Activated T-cell treated with anti-CD3 and anti-CD28 coated beads for 1 hour (primary cell): ENCODE measurements around the gene SLC3A2.

Source experiments
- DNase-seq: peaks from one replicate; pipeline ENCODE4 v3.0.0-alpha.2; 2020; ENCODE audit warnings: low read depth

Gene SLC3A2

DNA sequence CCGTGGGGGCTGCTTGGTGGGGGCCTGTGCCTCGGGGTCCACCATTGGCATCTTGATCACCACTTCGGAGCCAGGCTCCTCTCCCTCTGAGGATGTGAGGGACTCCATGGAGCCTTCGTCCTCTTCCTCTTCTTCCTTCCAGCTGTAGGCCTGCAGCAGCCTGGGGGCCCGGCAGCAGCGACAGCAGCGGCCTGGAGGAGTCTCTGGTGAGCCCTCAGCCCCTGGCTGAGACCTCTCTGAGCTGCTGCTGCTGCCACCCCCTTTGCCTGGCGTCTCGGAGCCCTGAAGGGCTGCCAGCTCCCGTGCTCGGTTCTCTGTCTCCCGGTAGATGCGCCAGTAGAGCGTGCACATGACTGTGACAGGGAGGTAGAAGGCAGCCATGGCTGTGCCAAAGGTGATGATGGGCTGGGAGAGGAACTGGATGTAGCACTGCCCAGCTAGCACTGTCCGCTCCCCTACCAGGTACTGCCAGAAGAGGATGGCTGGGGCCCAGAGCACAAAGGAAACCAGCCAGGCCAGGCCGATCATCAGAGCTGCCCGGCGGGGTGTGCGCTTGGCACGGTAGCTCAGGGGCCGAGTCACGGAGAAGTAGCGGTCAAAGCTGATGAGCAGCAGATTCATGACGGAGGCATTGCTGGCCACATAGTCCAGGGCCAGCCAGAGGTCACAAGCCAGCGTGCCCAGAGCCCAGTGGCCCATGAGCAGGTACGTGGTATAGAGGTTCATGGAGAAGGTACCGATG, 29.6 kb downstream of the SLC3A2 start:
- no peak for DNase-seq

DNA sequence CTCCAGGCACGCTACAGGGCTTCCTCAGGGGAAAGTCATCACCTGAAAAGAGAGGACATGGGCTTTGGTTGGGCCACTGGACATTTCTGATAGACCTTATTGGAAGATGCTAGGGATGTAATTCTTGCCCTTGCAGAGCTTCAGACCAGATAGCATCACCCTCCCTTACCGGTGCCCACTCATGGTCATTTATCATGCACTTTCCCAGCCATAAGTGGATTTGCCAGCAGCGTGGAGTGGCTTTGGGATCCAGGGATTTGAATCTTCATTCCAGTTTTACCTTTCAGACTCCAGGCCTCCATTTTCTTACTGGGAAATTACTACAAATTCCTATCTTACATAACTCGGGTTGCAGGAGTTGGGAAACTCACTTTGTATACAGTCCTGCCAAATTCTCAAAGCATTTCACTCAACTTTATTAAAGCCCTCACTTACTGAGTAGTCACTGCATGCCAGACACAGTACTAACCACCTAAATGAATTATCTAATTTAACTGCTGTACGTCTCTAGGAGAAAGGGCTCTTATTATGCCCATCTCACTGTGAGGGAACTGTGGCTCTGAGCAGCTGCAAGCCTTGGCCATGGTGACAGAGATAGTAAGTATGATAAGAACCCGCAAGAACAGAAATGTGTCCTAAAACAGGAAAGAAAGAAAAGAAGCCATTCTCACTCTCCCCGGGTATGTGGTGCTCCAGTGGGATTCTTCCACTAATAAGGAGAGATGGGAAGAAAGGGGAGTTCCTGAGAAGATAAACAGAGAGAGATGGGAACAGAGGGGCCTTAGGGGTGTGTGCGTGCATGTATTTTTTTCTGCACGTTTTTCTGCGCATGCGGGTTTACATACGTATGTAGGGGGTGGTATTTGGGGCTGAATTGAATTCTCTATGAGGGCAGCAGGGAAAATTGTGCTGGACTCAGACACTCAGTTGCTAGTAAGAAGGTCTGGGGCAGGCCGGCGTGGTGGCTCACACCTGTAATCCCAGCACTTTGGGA, 30.7 kb downstream of the SLC3A2 start:
- DNase-seq = no peak

DNA sequence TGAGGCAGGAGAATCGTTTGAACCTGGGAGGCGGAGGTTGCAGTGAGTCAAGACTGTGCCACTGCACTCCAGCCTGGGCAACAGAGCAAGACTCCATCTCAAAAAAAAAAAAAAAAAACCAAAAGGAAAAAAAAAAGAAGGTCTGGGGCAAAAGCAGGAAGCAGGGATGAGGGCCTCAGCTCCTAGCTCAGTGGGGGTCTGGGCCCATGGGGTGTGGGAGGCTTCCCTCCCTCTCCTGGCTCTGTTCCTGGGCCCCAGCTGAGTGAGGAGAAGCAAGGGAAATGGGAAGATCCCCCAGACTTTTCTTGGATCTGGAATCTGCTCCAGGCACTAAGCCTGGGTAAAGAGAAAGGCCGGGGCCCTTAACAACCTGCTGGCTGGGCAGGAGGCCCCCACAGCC, 31.6 kb downstream of the SLC3A2 start:
- no peak for DNase-seq

DNA sequence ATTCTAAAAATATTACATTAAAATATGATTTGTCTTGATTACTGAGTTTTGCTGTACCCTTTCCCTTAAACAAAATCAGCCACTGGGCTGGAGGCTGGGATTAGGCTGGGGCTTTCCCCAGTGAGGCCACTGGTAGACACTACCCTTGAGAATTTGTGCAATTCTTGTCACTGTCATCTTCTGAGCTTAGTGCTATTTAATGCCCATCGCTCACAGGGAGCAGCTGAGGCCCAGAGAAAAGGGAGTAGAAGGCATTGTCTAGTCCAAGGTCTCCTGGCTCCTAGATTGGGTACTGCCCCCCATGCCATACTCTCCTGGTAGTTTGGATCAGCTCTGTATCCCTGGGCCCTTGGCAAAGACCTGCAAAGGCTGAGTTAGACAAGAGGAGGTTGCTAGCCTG, 33.7 kb downstream of the SLC3A2 start:
- DNase-seq = no peak

DNA sequence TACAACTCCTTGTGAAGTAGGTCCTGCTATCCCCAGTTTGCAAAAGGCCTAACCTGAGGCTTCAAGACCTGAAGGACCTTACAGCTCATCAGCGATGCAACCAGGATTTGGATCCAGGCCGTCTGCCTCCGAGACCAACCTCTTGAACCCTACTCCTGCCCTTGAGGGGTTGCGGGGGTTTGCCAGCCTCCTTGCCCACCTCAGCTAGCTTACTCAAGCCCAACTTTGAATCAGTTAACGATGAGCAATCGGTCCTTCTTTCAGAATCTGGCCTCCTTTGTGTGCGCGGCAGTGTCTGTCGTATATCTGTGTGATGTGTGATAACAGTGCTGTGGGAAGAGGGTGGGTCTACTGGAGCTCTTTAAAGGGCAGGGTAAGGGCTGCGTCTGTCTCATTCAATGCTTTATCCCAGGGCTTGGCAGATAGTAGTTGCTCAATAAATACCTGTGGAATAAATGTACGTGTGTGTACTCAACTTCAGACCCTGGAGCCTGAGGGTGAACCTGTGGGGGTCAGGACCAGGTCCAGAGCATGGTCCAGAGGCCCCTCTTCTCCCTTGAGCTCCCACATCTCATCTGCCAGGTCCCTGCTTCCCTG, 37.3 kb downstream of the SLC3A2 start:
- no peak for DNase-seq

DNA sequence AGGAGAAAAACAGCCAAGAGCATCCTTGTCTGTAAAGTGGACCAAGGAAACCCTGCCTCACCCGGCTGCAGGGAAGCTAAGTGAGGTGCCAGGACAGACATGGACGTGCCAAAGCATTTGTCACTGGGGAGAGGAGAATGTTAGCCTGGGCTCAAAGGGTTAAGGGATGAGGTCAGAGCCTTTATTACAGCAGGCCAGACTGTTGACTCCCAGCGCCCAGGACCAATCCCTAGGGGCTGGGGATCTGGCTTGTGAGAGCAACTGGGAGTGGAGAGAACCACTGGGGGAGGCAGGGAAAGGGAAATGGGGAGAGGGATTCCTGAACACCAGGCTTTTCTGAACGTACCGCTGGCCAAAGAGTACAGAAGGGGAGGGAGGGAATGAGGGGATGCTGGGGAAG, 37.8 kb downstream of the SLC3A2 start:
- DNase-seq = no peak

DNA sequence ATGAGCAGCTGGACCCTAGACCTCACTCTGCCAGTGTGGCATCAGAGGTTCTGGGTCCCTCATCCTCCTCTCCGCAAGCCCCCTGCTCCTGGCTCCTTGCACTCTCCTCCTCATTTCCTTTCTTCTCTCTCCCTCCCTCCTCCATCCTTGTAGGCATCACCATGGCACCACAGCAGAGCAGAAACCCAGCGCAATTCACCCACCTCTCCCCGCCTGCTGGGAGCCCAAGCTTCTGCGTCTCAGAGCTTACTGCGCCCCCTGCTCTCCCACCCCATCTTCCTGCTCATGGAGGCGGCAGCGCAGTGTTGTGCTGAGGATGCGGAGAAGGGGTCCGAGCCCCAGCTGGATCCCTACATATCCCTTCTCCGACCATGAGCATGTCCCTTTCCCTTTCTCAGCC, 38.8 kb downstream of the SLC3A2 start:
- no peak for DNase-seq

DNA sequence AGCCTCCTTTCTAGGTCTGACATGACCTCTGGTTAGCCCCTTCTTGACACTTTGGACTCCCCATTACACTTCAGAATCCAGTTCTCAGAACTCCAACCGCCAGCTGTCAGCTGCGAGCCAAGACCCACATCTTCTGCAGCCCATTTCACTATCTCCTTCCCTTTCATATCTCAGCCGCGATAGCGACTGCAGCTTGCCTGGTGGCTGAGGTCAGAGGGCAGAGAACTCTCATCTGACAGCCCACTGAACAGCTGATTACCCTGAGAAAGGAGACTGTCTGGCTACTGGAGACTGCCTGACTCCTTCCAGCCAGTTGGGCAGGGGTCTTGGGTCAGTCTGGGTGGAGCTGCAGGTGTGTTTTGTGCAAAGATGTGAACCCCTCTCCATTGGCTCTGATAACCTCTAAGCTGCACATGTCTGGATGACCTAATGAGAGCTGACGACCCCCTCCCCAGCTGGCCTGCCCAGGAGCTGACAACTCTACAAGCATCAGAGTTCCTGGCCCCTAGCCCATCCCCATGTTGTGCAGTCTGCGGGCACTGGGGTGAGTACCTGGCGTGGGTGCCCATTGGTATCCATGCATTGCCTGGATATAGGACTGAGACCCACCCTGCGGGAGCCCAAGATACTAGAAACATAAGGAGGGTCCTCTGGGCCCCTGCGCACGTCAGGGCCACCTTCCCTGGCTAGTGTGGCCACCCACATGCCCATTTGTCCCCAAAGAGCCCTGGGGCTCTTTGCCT, 39.4 kb downstream of the SLC3A2 start:
- DNase-seq = no peak

DNA sequence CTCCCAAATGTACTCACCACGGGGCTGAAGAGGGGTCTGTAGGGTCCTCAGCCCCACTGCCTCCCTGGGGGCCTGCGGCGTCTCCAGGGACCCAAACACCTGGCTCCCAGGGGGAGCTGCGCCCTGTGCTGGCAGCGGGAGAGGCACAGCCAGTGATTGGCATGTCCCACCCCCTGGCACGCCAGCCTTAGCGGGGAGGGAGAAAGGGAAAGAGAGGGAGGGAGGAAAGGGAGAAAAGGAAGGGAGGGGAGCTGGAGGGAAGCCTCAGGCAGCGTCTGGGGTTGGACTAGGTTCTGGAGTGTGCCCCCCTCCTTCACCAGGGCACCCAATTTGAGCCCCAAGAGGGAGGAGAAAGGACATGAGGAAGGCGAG, 40.5 kb downstream of the SLC3A2 start, which contains the start of gene CHRM1:
Gene CHRM1 (minus strand): TSS at position 163 of the 372 bp plus-strand sequence. CDS start 10,263 bp downstream, outside the sequence.
- no peak for DNase-seq

DNA sequence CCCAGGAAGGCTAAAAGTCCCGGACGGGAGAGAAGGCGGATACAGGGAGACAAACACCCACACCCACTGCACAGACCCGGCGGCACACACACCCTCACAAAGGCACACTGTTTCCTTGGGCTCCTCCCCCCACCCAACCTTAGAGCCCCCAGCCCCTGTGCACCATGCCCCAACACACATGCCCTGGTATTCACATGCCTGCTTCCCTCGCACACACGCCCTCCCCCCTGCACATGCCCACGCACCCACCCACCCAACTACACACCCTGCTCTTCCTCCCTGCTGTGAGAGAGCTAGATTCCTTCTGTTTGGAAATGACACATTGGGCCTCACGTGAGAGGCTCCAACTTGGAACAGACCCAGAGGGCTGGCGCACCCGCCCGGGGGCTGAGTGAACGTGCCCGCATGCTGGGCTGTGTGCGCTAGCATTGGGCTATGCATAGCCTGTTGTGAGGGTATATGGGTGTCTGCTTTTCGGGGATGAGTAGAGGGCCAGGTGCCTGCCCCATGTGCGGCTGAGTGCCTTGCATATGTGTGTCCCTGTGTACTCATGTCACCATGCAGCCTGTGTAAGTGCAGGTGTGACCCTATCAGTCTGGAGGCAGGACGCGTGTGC, 41.0 kb downstream of the SLC3A2 start:
- no peak for DNase-seq

DNA sequence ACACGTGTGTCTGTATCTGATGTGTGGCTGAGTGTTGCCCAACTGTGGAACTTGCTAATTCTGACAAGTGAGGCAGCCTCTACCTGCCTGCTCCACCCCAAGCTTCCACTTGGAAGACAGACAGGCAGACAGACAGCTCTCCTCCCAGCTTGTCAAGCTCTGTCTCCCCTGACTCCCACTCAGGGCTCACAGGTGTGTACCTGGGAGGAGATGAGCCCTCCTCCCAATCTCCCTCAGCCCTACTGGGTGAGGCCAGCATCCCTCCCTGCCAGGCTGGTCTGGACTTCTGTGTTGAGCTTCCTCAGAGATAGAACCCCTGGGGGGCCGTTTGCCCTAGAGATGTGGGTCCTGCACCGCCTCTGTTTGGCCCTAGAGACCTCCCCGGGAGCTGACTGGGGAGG, 41.5 kb downstream of the SLC3A2 start:
- no peak for DNase-seq

DNA sequence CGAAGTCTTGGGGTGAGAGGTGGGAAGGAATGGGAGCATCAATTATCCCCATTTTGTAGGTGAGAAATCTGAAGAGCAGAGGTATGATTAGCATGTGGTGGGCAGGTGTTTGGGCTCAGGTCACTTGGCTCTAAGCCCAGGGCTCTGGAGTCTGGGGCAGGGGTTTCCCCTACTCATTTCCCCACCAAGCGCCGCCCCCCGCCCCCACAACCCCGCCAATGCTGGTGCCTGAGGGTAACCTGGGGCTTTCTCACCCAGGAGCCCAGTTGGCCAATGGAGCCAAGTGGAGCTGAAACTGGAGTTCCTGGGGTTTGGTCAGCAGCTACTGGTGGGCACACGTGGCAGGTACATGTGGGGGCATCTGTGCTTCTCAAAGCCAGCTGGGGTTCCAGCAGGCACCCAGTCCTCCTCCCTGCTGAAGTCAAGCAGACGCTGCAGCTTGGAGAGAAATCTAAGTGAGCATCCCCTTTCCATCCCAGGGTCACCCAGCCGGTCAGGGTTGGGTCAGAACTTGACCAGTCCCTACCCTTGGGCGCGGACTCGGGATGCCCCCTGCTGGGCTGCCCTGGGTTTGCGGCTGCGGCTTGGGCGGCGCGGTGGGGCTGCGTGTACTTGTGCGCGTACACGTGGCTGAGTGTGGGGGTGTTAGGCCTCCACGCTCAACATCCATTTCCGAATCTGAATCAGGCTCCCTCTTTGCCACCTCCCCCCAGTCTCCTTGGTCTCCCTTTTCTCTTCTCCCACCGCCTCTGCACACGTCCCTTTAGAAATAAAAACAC, 42.1 kb downstream of the SLC3A2 start:
- DNase-seq = no peak

DNA sequence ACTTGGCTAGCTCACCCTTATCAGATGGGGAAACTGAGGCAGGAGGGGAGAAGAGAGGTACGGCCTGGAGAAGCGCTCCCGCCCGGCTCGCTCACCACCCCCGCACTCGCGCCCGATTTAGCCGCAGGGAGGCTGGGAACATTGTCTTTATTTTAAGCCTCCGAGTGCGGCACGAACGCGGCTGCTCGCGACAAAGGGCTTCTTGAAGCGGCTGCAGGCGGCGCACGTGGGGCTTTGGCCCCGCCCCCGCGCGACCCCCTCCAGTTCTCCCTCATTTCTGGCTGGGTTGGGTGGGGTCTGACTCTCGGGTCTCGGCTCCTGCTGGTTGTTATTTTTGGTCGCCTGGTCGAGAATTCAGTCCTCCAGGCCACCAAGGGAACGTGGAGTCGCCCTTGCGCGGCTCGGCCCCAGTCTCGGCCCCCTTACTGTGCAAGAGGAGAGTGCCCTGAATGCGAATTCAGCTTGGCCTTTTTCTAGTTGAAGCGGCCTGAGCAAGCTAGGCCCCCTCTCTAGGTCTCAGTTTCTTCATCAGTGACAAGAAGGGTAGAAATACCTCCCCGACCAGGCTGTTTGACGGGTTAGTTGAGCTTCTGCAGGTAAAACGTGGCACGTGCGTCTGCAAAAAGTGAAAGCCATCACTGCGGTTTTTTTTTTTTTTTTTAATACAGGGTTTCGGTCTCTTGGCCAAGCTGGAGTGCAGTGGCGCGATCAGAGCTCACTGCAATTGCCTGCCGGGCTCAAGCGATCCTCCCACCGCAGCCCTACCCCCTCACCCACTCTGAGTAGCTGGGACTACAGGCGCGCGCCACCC, 43.1 kb downstream of the SLC3A2 start:
- no peak for DNase-seq

DNA sequence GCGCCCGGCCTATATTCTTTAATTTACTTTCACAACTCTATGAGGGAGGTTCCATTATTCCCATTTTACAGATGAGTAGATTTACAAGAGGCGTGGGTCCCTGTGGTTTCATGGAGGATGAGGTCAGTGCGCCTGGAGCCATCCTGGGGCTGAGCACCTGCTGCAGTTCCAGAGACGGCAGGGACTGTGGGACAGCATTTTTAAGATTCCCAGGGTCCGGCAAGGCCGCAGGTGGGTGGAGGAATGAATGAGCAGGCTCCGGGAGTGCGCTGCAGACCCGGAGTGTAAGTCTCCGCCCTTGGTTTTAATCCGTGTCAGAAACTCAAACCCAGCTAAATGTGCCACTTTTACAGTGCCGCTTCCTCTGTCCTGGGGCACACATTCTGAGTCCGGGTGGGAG, 44.6 kb downstream of the SLC3A2 start:
- no peak for DNase-seq

DNA sequence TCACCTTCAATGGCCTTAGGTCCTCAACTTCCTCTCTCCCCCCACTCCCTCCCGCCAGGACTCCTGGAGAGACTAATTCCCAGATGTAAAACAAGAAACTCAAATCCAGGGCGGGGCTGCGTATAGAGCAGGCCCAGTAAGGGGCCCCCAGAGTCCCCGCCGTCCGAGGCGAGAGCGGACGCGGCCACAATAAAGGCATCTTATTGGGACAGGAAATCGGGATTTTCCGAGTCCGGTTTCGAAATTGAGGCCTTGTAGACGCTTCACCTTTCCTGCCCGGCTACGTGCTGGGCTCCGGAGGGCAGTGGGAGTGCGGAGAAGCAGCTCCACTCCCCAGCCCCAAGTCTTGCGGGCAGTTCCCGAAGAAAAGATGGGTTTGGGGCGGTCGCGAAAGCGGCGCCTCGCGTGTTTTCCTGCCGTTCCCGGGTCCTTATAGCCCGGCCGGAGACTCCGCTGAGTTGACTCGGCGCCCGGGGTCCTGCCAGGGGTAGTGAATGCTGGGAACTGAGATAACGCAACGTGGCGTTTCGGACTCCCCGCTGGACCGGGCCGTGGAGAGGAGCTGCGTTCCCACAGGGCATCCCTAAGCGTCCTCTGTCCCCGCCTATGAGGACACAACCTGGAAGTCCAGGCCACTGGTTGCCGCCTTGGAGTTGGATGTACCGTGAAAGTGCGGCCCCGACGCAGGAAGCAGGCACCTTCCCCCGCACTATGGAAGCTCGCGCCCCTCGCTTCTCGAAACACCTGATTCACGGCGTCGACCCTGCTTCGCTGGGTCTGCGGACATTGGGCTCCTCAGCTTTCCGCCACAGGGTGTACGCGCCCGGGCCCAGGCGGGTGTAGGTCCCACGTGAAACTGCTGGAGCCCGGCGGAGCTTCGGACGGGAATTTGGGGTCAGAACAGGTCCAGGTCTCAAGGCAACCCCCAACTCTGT, 45.3 kb downstream of the SLC3A2 start:
- no peak for DNase-seq

DNA sequence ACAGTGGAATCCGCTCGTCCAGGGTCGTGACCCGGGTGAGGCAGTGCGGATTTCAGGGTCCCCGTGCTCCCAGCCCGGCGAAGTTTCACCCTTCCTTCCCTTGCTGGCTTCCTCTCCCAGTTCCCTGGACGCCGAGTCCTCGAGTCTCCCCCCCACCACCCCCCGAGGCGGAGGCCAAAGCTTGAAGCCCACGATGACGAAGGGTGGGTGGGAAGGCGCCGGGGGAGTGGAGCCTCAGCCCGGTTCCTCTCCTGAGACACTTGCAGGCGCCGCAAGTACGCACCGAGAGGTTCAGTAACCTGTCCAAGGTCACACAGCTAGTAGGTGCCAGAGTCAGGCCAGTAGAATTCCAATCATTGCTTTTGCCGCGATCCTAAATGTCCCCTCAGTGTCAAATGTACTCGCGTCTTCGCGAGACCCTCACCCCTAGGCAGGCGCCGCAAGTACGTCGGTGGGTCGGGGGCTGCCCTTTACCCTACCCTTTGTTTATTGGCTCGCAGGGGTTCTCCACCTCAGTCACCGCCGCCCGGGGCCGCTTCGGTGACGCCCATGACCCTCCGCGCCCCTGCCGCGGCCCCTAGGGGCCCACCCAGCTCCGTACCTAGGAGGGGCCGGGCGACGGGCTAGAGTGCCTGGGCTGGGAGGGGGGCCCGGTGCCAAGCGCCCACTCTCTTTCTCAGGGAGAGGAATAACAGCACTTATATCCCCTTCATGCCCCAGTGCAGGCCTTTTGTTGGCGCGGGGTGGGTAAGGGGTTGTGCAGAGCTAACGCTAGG, 46.2 kb downstream of the SLC3A2 start:
- no peak for DNase-seq

DNA sequence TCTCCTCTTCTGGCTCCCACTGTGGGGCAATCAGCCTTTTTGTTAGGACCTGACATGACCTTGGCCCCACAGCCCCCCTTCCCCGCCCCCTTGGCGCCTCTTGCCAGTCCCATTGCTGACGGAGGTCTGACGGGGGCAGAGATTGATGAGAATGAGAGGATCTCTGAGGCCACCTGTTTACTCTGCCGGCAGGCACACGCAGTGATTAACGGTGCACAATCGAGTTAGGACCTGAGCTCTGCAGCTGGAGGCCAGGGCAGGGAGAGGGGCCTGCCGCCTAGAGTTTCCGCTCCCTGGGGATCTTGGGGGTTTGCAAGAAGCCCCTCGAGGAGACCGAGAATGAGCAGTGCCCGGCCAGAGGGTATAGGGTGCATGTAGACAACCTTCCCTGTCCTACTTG, 47.3 kb downstream of the SLC3A2 start:
- no peak for DNase-seq

DNA sequence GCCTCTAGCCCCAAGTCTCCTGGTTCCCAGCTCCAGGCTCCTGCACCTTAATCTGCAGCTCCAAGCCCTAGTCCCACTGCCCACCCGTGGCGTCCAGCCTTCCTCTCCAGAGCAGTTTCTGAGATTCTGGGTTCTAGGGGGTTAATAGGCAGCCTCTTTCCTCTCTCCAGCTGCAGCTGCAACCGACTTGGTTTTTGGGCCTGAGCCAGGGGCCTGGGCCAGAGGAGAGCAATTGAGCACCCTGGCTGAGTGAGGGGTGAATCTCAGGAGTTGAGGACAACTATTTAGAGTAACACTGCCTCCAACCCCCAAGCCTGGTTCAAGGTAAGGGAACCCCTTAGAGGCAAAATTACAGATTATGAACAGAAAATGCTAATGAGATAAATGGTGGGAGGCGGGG, 49.5 kb downstream of the SLC3A2 start:
- DNase-seq = no peak
